ENCODE measurements around the gene TREH.

- TF ChIP-seq CTCF (conservative IDR thresholded peaks at IDR 0.05; ENCODE audit: low read length) = no peak
- no peak for TF ChIP-seq EZH2phosphoT487 (IDR thresholded peaks at IDR 0.05; ENCODE audit: borderline replicate concordance)
Observed at GRCh38 chr11:118653684-118654390, 25.6 kb downstream of the TREH start.

Measured in Loucy (cell line).